ENCODE data around the gene RAB18. TPM values are rescaled to one million over a fixed set of nuclear protein-coding genes. Genes with fewer than 3 reads are reported as not detected.

The RAB18 gene
- total RNA-seq, 6 experiments from 2014 or later, result 25.6 to 66.1 (median 53.3) TPM

- no peak for DNase-seq
- ATAC-seq, result no peak
- no peaks in the 10 kb centered on the region for H3K27me3 ChIP-seq
- WGBS (ENCODE audit: insufficient coverage, low coverage, low lambda C conversion rate, missing lambda C conversion rate), result 33% methylated on average over 2 of the region's 2 CpGs
- no peaks in the 10 kb centered on the region for H3K36me3 ChIP-seq
- TF ChIP-seq CTCF (IDR thresholded peaks at IDR 0.05) (no peak), POLR2A (IDR thresholded peaks at IDR 0.05) (no peak)
- no peak overlapping the region for H3K4me3 ChIP-seq
- intact Hi-C loops (cut with DNase I), result no loop called here
- no peak overlapping the region for H3K27ac ChIP-seq
- H3K9me3 ChIP-seq, result no peaks in the 10 kb centered on the region
- no peaks in the 10 kb centered on the region for H3K4me1 ChIP-seq
Measured at GRCh38 chr10:27485986-27486385, 18.1 kb upstream of the RAB18 start.

- no peak for TF ChIP-seq CTCF (IDR thresholded peaks at IDR 0.05)
- no peak for TF ChIP-seq POLR2A (IDR thresholded peaks at IDR 0.05)
- no peak for ATAC-seq
- 100% methylated on average over 1 of the region's 1 CpG for WGBS (ENCODE audit: insufficient coverage, low coverage, low lambda C conversion rate, missing lambda C conversion rate)
Measured at GRCh38 chr10:27490807-27491206, 13.3 kb upstream of the RAB18 start.

GRCh38 chr10:27494116-27494805 is 9.8 kb upstream of the RAB18 start:
- Histone ChIP-seq H3K4me3 (no peak overlapping the region), H3K27ac (no peak overlapping the region), H3K36me3 (no peaks in the 10 kb centered on the region), H3K9me3 (no peaks in the 10 kb centered on the region), H3K27me3 (no peaks in the 10 kb centered on the region), H3K4me1 (no peaks in the 10 kb centered on the region)
- ATAC-seq (no peak), DNase-seq (no peak)
- 21% methylated on average over 1 of the region's 1 CpG for WGBS (ENCODE audit: insufficient coverage, low coverage, low lambda C conversion rate, missing lambda C conversion rate)
- TF ChIP-seq POLR2A (IDR thresholded peaks at IDR 0.05) (no peak), CTCF (IDR thresholded peaks at IDR 0.05) (no peak)
- intact Hi-C loops (cut with DNase I), result no loop called here

More at GRCh38 chr10:27490807-27491206, 13.3 kb upstream of the RAB18 start:
- no peaks in the 10 kb centered on the region for H3K36me3 ChIP-seq
- no peak for DNase-seq
- no peak overlapping the region for H3K4me3 ChIP-seq
- no peaks in the 10 kb centered on the region for H3K9me3 ChIP-seq
- no peaks in the 10 kb centered on the region for H3K4me1 ChIP-seq
- H3K27me3 ChIP-seq, result no peaks in the 10 kb centered on the region
- no peak overlapping the region for H3K27ac ChIP-seq
- intact Hi-C loops (cut with DNase I), result no loop called here

- H3K4me3 ChIP-seq, result no peak overlapping the region
- DNase-seq (no peak), ATAC-seq (no peak)
- H3K27me3 ChIP-seq, result no peaks in the 10 kb centered on the region
- H3K36me3 ChIP-seq, result no peaks in the 10 kb centered on the region
- WGBS (ENCODE audit: insufficient coverage, low coverage, low lambda C conversion rate, missing lambda C conversion rate), result 72% methylated on average over 3 of the region's 4 CpGs
- no peak overlapping the region for H3K27ac ChIP-seq
- intact Hi-C loops (cut with DNase I), result no loop called here
- H3K9me3 ChIP-seq, result no peaks in the 10 kb centered on the region
- TF ChIP-seq CTCF (IDR thresholded peaks at IDR 0.05) (no peak), POLR2A (IDR thresholded peaks at IDR 0.05) (no peak)
- no peaks in the 10 kb centered on the region for H3K4me1 ChIP-seq
Measured at GRCh38 chr10:27496137-27496536, 8.0 kb upstream of the RAB18 start.

GRCh38 chr10:27500096-27500495 is 4.0 kb upstream of the RAB18 start:
- H3K4me3 ChIP-seq, result no peak overlapping the region
- peaks cover 0 to 1% (median 0%) of the 10 kb centered on the region in 4 donors for H3K4me1 ChIP-seq
- no peaks in the 10 kb centered on the region for H3K9me3 ChIP-seq
- no peaks in the 10 kb centered on the region for H3K27me3 ChIP-seq
- intact Hi-C loops (cut with DNase I), result no loop called here
- H3K27ac ChIP-seq, result no peak overlapping the region
- no peaks in the 10 kb centered on the region for H3K36me3 ChIP-seq
- no peak for DNase-seq
- no peak for ATAC-seq
- TF ChIP-seq CTCF (IDR thresholded peaks at IDR 0.05), result no peak
- no peak for TF ChIP-seq POLR2A (IDR thresholded peaks at IDR 0.05)

Measured in right lobe of liver (tissue), 6 donors.